ENCODE results near the gene NPVF.

GRCh38 chr7:25215694-25216335 is 12.5 kb downstream of the NPVF start:
- TF ChIP-seq CTCF (IDR thresholded peaks at IDR 0.05; ENCODE audit: insufficient read depth, low read length, poor library complexity, severe bottlenecking) (no peak), EZH2phosphoT487 (conservative IDR thresholded peaks at IDR 0.05; ENCODE audit: low read length) (no peak)

Data from SU-DHL-6 (cell line).